Prostate gland (tissue), 2 donors: Measurements from ENCODE around the gene UGT1A10.

Experiments used
- CTCF ChIP-seq, 4 experiments: fragments of 200-600 bp in 2 of 4; fragments of 450-650 bp in 2 of 4; sonication (generic) in 2 of 4; IDR thresholded peaks; 1 replicate in 3 of 4; 2 replicates in 1 of 4; pipeline ENCODE4 v1.5.1; 2016 to 2019; ENCODE audit warnings: antibody characterized with exemption in 4 of 4, mild to moderate bottlenecking in 2 of 4, moderate library complexity in 2 of 4
- POLR2A ChIP-seq: fragments of 450-650 bp; IDR thresholded peaks from one replicate; pipeline ENCODE4 v1.6.1; 2016; ENCODE audit warnings: antibody characterized with exemption, mild to moderate bottlenecking

- TF ChIP-seq CTCF (IDR thresholded peaks at IDR 0.05): peak; percentile 86 to 90 (median 88)
- TF ChIP-seq POLR2A: no peak
Observed at GRCh38 chr2:233711312-233712008, 75.2 kb downstream of the UGT1A10 start.
